ENCODE data around the gene MLLT11.

GRCh38 chr1:151108331-151108730, 48.1 kb downstream of the MLLT11 start:
- no peak for TF ChIP-seq CTCF (conservative IDR thresholded peaks at IDR 0.05)
- no peak for TF ChIP-seq ZFX (IDR thresholded peaks at IDR 0.05)
